ENCODE results near the gene ADNP2.

ADNP2 gene

GRCh38 chr18:80108739-80109675 is at the start of gene ADNP2 (continued):
- TF ChIP-seq ZNF37A (tag by site-specific recombination; IDR thresholded peaks at IDR 0.05): no peak
- no peak for TF ChIP-seq ZNF768 (tag by site-specific recombination; IDR thresholded peaks at IDR 0.05)
- no peak for TF ChIP-seq WT1 (tag by site-specific recombination; IDR thresholded peaks at IDR 0.05)
- TF ChIP-seq ZBTB49 (tag by site-specific recombination; IDR thresholded peaks at IDR 0.05; ENCODE audit: low read depth): no peak
- TF ChIP-seq EGR2 (tag by site-specific recombination; IDR thresholded peaks at IDR 0.05; ENCODE audit: low read depth): no peak
- peak; percentile 17; the same call in 1 of the 2 replicates for TF ChIP-seq HIC1 (tag by site-specific recombination; IDR thresholded peaks at IDR 0.05)
- peak; percentile 76 for TF ChIP-seq SP2 (tag by site-specific recombination; IDR thresholded peaks at IDR 0.05)
- no peak for TF ChIP-seq TRIM28 (IDR thresholded peaks at IDR 0.05; ENCODE audit: borderline replicate concordance, low read length)
- no peak for TF ChIP-seq OVOL3 (tag by site-specific recombination; IDR thresholded peaks at IDR 0.05)
- TF ChIP-seq ZNF76 (tag by site-specific recombination; IDR thresholded peaks at IDR 0.05; ENCODE audit: borderline replicate concordance, low read depth): peak; percentile 63; the same call in 1 of the 2 replicates
- TF ChIP-seq GLIS2 (tag by site-specific recombination; IDR thresholded peaks at IDR 0.05): peak; percentile 99
- no peak; the same call in 1 of the 2 replicates for TF ChIP-seq ZNF561 (tag by site-specific recombination; IDR thresholded peaks at IDR 0.05; ENCODE audit: borderline replicate concordance)
- no peak for TF ChIP-seq FEZF1 (tag by site-specific recombination; IDR thresholded peaks at IDR 0.05)
- no peak for TF ChIP-seq ZNF114 (tag by site-specific recombination; IDR thresholded peaks at IDR 0.05)
- no peak for TF ChIP-seq ZFP69B (tag by site-specific recombination; IDR thresholded peaks at IDR 0.05)
- no peak for TF ChIP-seq REPIN1 (tag by site-specific recombination; IDR thresholded peaks at IDR 0.05; ENCODE audit: low read depth)
- TF ChIP-seq BCL6B (tag by site-specific recombination; IDR thresholded peaks at IDR 0.05): no peak
- no peak for TF ChIP-seq YY2 (tag by site-specific recombination; IDR thresholded peaks at IDR 0.05)
- no peak for TF ChIP-seq ZNF146 (tag by site-specific recombination; IDR thresholded peaks at IDR 0.05)
- TF ChIP-seq ZNF19 (tag by site-specific recombination; IDR thresholded peaks at IDR 0.05; ENCODE audit: low read depth): no peak
- no peak for TF ChIP-seq HOXA7 (CRISPR knock-in tag; IDR thresholded peaks at IDR 0.05; ENCODE audit: borderline replicate concordance)
- peak; percentile 54 for TF ChIP-seq ZNF518A (tag by site-specific recombination; conservative IDR thresholded peaks at IDR 0.05; ENCODE audit: low read depth)
- TF ChIP-seq KLF9 (tag by site-specific recombination; IDR thresholded peaks at IDR 0.05; ENCODE audit: low read depth): peak; percentile 73; the same call in 1 of the 2 replicates
- TF ChIP-seq ZBTB8A (tag by site-specific recombination; IDR thresholded peaks at IDR 0.05): no peak
- peak; percentile 59 for TF ChIP-seq KLF17 (tag by site-specific recombination; IDR thresholded peaks at IDR 0.05)
- no peak for TF ChIP-seq ZNF707 (tag by site-specific recombination; IDR thresholded peaks at IDR 0.05)
- peak; percentile 34 for TF ChIP-seq SETDB1 (IDR thresholded peaks at IDR 0.05; ENCODE audit: insufficient read length, low read length)
- TF ChIP-seq BCL11B (tag by site-specific recombination; IDR thresholded peaks at IDR 0.05; ENCODE audit: low read depth): no peak

Data from HEK293 (cell line).